AG09319 (cell line): Measurements from ENCODE around the gene RAP1A.

Experiments
- DNase-seq: peaks from one replicate; pipeline ENCODE4 v3.0.0-alpha.2; 2010; ENCODE audit warnings: low read depth; ENCODE audit errors: extremely low read depth
- TF ChIP-seq, protein P1 (sequence below): IDR thresholded peaks from 2 replicates; pipeline ENCODE4 v1.5.1; 2011; ENCODE audit warnings: low read depth, mild to moderate bottlenecking, inconsistent platforms, low read length, moderate library complexity

The RAP1A gene

DNA sequence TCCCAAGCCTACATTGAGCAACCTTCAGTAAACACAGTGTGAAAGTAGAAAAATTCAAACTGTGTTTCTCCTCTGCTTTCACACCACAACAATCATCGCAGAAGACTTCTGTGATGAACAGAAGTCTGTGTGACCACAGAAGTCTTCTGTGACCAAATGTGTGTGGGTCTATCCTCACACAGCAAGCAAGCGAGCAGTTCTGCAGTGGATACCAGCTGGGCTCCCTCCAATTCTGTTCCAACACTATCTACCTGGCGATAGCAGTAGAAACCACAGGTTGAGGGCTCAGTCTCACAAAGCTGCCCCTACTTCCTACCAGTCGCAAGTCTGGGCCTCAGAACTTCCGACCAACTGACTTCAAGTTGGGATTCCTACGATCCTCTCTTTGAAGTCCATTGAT, 21.0 kb upstream of the RAP1A start:
- TF ChIP-seq, protein P1, sequence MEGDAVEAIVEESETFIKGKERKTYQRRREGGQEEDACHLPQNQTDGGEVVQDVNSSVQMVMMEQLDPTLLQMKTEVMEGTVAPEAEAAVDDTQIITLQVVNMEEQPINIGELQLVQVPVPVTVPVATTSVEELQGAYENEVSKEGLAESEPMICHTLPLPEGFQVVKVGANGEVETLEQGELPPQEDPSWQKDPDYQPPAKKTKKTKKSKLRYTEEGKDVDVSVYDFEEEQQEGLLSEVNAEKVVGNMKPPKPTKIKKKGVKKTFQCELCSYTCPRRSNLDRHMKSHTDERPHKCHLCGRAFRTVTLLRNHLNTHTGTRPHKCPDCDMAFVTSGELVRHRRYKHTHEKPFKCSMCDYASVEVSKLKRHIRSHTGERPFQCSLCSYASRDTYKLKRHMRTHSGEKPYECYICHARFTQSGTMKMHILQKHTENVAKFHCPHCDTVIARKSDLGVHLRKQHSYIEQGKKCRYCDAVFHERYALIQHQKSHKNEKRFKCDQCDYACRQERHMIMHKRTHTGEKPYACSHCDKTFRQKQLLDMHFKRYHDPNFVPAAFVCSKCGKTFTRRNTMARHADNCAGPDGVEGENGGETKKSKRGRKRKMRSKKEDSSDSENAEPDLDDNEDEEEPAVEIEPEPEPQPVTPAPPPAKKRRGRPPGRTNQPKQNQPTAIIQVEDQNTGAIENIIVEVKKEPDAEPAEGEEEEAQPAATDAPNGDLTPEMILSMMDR: no peak
- DNase-seq: no peak

DNA sequence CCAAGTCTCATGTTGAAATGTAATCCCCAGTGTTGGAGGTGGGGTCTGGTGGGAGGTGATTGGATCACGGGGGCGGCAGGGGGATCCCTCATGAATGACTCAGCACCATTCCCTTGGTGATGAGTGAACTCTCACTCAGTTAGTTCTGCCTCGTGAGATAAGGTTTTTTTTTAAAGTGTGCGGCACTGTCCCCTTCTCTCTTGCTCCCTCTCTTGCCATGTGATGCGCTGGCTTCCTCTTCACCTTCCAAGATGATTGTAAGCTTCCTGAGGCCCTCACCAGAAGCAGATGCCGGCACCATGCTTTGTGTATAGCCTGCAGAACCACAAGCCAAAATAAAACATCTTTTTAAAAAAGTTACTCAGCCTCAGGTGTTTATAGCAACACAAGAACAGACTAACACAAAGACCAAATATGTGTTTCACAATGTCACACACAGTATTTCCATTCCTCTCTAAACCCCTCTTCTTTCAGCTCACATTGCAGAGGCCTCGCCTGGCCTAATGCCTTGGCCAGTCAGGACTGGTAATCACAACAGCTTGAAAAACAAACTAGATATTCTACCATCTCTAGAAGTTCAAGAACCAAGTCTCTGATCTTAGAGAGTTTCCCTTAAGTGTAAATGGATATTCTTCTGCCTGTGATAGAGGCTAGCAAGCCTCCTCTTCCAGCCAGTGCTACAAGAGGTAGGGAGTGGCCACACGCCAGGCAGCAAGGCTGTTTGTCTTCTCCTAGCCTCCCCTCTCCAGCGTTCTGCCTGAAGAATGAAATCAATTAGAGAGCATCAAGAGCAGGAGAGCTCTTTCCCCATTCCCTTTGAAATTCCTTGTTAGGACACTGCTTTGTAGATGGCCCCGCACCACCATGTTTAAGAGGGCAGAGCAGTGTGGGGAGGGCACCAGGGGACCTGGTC, 19.6 kb upstream of the RAP1A start:
- TF ChIP-seq, protein P1: no peak
- DNase-seq: no peak

DNA sequence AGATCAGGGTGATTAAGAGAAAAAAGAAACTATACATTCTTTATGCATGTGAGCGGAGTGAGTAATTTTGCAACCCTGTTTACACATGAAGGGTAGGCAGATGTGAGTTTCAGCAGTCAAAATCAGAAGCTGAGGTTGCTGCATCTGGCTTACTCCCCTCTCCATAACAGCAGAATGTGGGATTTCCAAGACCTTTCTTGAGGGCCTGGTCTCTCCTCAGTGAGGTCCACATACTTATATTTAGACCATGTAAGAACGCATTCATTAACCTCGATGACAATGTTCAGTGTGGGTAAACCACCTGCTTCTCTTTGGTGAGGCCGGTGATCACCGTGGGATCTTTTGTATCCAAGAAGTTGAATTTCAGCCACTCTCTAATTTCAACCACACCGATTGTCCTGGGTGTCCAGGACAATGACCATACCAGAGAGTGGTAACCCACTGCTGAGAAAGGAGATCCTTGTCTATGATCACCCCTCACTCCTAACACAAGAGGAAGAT, 18.7 kb upstream of the RAP1A start:
- TF ChIP-seq, protein P1: no peak
- no peak for DNase-seq

DNA sequence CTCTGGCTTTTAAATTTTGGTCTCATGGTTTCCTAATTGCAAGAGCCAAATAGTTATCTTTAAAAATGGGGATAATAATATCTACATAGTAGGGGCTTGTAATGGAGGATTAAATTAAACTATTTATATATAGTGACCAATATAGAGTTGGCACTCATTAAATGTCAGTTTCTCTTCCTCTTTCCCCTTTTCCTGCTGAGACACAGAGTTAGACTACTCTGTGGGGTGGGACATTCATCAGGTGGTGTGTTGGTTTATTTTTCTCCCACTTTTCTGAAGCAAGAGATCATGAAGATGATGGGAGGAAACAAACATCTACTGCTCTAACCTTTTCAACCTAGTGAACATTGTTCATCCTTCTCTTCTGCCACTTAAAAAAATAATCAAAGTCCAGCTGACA, 17.3 kb upstream of the RAP1A start:
- no peak for DNase-seq
- TF ChIP-seq, protein P1: no peak

DNA sequence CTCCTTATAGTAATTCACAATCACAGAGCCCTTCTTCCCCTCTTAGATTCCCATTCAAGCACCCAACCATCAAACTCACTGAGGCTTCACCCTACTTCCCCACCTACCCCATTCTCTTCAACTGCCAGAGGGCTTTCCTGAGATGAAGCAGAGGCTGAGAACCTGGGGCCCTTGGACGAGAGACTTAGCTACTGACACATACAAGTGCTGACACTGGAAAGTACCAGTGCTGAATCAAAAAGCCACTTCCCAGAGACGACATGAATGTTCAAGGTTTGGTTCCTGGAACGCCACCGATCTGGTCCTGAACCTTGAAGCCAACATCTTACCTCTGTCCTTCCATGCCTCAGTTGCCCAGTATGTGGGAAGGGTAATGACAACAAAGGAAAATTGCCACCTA, 16.6 kb upstream of the RAP1A start:
- no peak for DNase-seq
- TF ChIP-seq, protein P1: no peak

DNA sequence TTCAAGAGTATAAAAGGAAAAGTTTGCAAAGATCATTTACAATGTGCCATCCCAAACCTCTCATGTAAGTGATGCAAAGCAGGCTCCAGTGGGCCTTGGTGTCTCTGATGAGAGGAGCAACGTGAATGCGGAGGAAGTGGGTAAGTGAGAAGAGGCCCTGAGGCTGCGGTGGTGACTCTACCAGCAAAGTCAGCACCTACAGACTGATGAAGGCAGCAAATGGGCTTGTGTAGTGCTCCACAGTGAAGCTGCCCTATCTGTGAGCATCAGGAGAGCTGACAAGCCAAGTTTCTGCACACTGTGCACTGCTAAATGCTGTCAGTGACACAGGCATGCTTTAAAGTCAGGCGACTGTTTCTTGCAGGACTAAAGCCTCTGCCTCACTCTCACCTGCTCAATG, 15.6 kb upstream of the RAP1A start:
- TF ChIP-seq, protein P1: no peak
- no peak for DNase-seq

DNA sequence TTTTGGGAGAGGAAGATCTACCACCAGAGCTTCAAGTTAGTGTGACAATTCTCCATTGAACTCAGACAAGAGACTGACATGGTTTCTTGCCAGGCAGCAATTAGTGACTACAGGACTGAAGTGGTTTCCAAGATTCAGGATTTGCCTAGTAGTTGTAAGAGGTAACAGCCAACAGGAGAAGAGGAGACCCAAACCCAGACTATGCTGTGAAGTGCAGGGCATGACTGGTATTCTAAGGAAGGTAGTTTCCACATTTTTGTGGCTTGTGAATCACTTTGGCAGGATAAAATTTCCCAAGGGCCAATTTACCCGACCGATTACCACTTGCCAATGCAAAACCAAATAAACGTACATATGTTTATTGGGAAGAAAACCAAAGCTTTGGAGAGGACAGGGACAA, 14.7 kb upstream of the RAP1A start:
- no peak for DNase-seq
- TF ChIP-seq, protein P1: no peak
